SJCRH30 (cell line): ENCODE measurements around the gene SLC39A11. TPM values are rescaled to one million over a fixed set of nuclear protein-coding genes. Genes with fewer than 3 reads are reported as not detected.

Source experiments
- DNase-seq, 2 experiments: peaks; one replicate each; pipeline ENCODE4 v3.0.0-alpha.2; 2015 to 2020
- H3K27ac ChIP-seq: fragments of 250-450 bp; sonication (Bioruptor Pico); 2 replicates; pipeline ENCODE4 v1.5.1; 2020; ENCODE audit warnings: mild to moderate bottlenecking, moderate library complexity
- H3K27me3 ChIP-seq: fragments of 250-450 bp; sonication (Bioruptor Pico); 2 replicates; pipeline ENCODE4 v1.5.1; 2020; ENCODE audit warnings: mild to moderate bottlenecking, moderate library complexity
- H3K36me3 ChIP-seq: fragments of 250-450 bp; sonication (Bioruptor Pico); 2 replicates; pipeline ENCODE4 v1.5.1; 2020; ENCODE audit warnings: mild to moderate bottlenecking, moderate library complexity
- H3K4me1 ChIP-seq: fragments of 250-450 bp; sonication (Bioruptor Pico); 2 replicates; pipeline ENCODE4 v1.5.1; 2020; ENCODE audit warnings: mild to moderate bottlenecking, moderate library complexity
- H3K4me3 ChIP-seq: fragments of 250-450 bp; sonication (Bioruptor Pico); 2 replicates; pipeline ENCODE4 v1.5.1; 2020; ENCODE audit warnings: mild to moderate bottlenecking, moderate library complexity
- H3K9me3 ChIP-seq: fragments of 250-450 bp; sonication (Bioruptor Pico); replicated peaks from 2 replicates; pipeline ENCODE4 v1.5.1; 2020; ENCODE audit warnings: mild to moderate bottlenecking, moderate library complexity
- total RNA-seq: library from RNA; depleted of rRNA; stranded (reverse); fragments of >200 nt; shearing (Covaris generic); gene quantifications from 2 replicates; pipeline ENCODE4 v1.2.3, GENCODE V29; 2014

SLC39A11 gene
- total RNA-seq, 1 experiment from 2014 or later, result 9.3 TPM

GRCh38 chr17:72984145-72984925 lies 108.2 kb downstream of the SLC39A11 start:
- Histone ChIP-seq H3K4me3 (no peak overlapping the region), H3K4me1 (no peaks in the 10 kb centered on the region), H3K9me3 (no peaks in the 10 kb centered on the region), H3K27me3 (no peaks in the 10 kb centered on the region), H3K36me3 (no peaks in the 10 kb centered on the region), H3K27ac (no peak overlapping the region)
- DNase-seq, result no peak

GRCh38 chr17:72982680-72983079 lies 109.8 kb downstream of the SLC39A11 start:
- Histone ChIP-seq H3K27ac (no peak overlapping the region), H3K9me3 (no peaks in the 10 kb centered on the region), H3K27me3 (no peaks in the 10 kb centered on the region), H3K4me3 (no peak overlapping the region), H3K4me1 (peaks cover 6% of the 10 kb centered on the region), H3K36me3 (no peaks in the 10 kb centered on the region)
- DNase-seq, result no peak

- no peak overlapping the region for H3K4me3 ChIP-seq
- no peaks in the 10 kb centered on the region for H3K9me3 ChIP-seq
- H3K27ac ChIP-seq, result no peak overlapping the region
- peak in 1 of 2 experiments; percentile 31 for DNase-seq
- no peaks in the 10 kb centered on the region for H3K27me3 ChIP-seq
- H3K4me1 ChIP-seq, result peaks cover 19% of the 10 kb centered on the region
- H3K36me3 ChIP-seq, result no peaks in the 10 kb centered on the region
Measured at GRCh38 chr17:72978593-72979218, 113.8 kb downstream of the SLC39A11 start.

GRCh38 chr17:72977771-72978417 lies 114.6 kb downstream of the SLC39A11 start:
- peaks cover 19% of the 10 kb centered on the region for H3K4me1 ChIP-seq
- H3K4me3 ChIP-seq, result peak overlapping the region; percentile 10; the same call in 1 of the 2 replicates
- no peaks in the 10 kb centered on the region for H3K36me3 ChIP-seq
- no peaks in the 10 kb centered on the region for H3K9me3 ChIP-seq
- peak; percentile 73 to 79 for DNase-seq
- no peaks in the 10 kb centered on the region for H3K27me3 ChIP-seq
- H3K27ac ChIP-seq, result peak overlapping the region; percentile 35

- H3K27me3 ChIP-seq, result no peaks in the 10 kb centered on the region
- peak overlapping the region; percentile 35 for H3K27ac ChIP-seq
- no peaks in the 10 kb centered on the region for H3K9me3 ChIP-seq
- peak overlapping the region; percentile 10; the same call in 1 of the 2 replicates for H3K4me3 ChIP-seq
- no peaks in the 10 kb centered on the region for H3K36me3 ChIP-seq
- peak; percentile 60 to 71 for DNase-seq
- peaks cover 19% of the 10 kb centered on the region for H3K4me1 ChIP-seq
Measured at GRCh38 chr17:72976971-72977770, 115.3 kb downstream of the SLC39A11 start.

GRCh38 chr17:72975509-72975908 lies 117.0 kb downstream of the SLC39A11 start:
- Histone ChIP-seq H3K4me3 (no peak overlapping the region), H3K9me3 (no peaks in the 10 kb centered on the region), H3K36me3 (no peaks in the 10 kb centered on the region), H3K27me3 (peaks cover 3% of the 10 kb centered on the region; the same call in 1 of the 2 replicates), H3K27ac (no peak overlapping the region), H3K4me1 (peaks cover 19% of the 10 kb centered on the region)
- no peak for DNase-seq

GRCh38 chr17:72974605-72975232 lies 117.8 kb downstream of the SLC39A11 start:
- Histone ChIP-seq H3K4me3 (no peak overlapping the region), H3K27ac (no peak overlapping the region), H3K36me3 (no peaks in the 10 kb centered on the region), H3K27me3 (peaks cover 9% of the 10 kb centered on the region; the same call in 1 of the 2 replicates), H3K4me1 (peaks cover 19% of the 10 kb centered on the region), H3K9me3 (no peaks in the 10 kb centered on the region)
- no peak for DNase-seq

GRCh38 chr17:72972263-72972951 lies 120.1 kb downstream of the SLC39A11 start:
- no peaks in the 10 kb centered on the region for H3K36me3 ChIP-seq

GRCh38 chr17:72971226-72971880 lies 121.1 kb downstream of the SLC39A11 start:
- Histone ChIP-seq H3K9me3 (no peaks in the 10 kb centered on the region), H3K27me3 (peaks cover 9% of the 10 kb centered on the region; the same call in 1 of the 2 replicates), H3K36me3 (no peaks in the 10 kb centered on the region), H3K4me3 (no peak overlapping the region), H3K27ac (no peak overlapping the region), H3K4me1 (peaks cover 1% of the 10 kb centered on the region; the same call in 1 of the 2 replicates)
- DNase-seq, result no peak

More at GRCh38 chr17:72972263-72972951, 120.1 kb downstream of the SLC39A11 start:
- peaks cover 10% of the 10 kb centered on the region for H3K4me1 ChIP-seq
- H3K9me3 ChIP-seq, result no peaks in the 10 kb centered on the region
- DNase-seq, result no peak
- no peak overlapping the region for H3K4me3 ChIP-seq
- H3K27ac ChIP-seq, result no peak overlapping the region
- peaks cover 9% of the 10 kb centered on the region; the same call in 1 of the 2 replicates for H3K27me3 ChIP-seq

GRCh38 chr17:72970797-72971196 lies 121.7 kb downstream of the SLC39A11 start:
- Histone ChIP-seq H3K27me3 (peaks cover 9% of the 10 kb centered on the region; the same call in 1 of the 2 replicates), H3K27ac (no peak overlapping the region), H3K4me3 (no peak overlapping the region)

GRCh38 chr17:72970246-72970645 lies 122.2 kb downstream of the SLC39A11 start:
- H3K36me3 ChIP-seq, result no peaks in the 10 kb centered on the region
- no peak for DNase-seq
- H3K4me1 ChIP-seq, result no peaks in the 10 kb centered on the region

More at GRCh38 chr17:72970797-72971196, 121.7 kb downstream of the SLC39A11 start:
- Histone ChIP-seq H3K9me3 (no peaks in the 10 kb centered on the region), H3K36me3 (no peaks in the 10 kb centered on the region), H3K4me1 (no peaks in the 10 kb centered on the region)
- no peak for DNase-seq

GRCh38 chr17:72969293-72969906 lies 123.1 kb downstream of the SLC39A11 start:
- no peaks in the 10 kb centered on the region for H3K4me1 ChIP-seq
- H3K27me3 ChIP-seq, result peaks cover 9% of the 10 kb centered on the region; the same call in 1 of the 2 replicates
- H3K36me3 ChIP-seq, result no peaks in the 10 kb centered on the region
- DNase-seq, result no peak
- no peaks in the 10 kb centered on the region for H3K9me3 ChIP-seq
- no peak overlapping the region for H3K27ac ChIP-seq
- H3K4me3 ChIP-seq, result no peak overlapping the region

More at GRCh38 chr17:72970246-72970645, 122.2 kb downstream of the SLC39A11 start:
- Histone ChIP-seq H3K27ac (no peak overlapping the region), H3K9me3 (no peaks in the 10 kb centered on the region), H3K27me3 (peaks cover 9% of the 10 kb centered on the region; the same call in 1 of the 2 replicates), H3K4me3 (no peak overlapping the region)
